Effector memory CD4-positive, alpha-beta T cell (primary cell): Measurements from ENCODE around the gene PPIG.

Experiments
- DNase-seq, 3 donors: peaks; one replicate each; pipeline ENCODE4 v3.0.0-alpha.2; 2020
- H3K27ac ChIP-seq: 2 replicates; pipeline ENCODE4 v1.7.0; 2013; ENCODE audit warnings: mild to moderate bottlenecking, low read length, moderate library complexity; ENCODE audit not compliant: insufficient read depth, poor library complexity, severe bottlenecking
- H3K27me3 ChIP-seq: replicated peaks from 2 replicates; pipeline ENCODE4 v1.7.0; 2013; ENCODE audit warnings: mild to moderate bottlenecking, low read length; ENCODE audit not compliant: insufficient read depth, control insufficient read depth, poor library complexity, severe bottlenecking
- H3K36me3 ChIP-seq: 2 replicates; pipeline ENCODE4 v1.7.0; 2013; ENCODE audit warnings: mild to moderate bottlenecking, low read length, moderate library complexity; ENCODE audit not compliant: control insufficient read depth, insufficient read depth
- H3K4me1 ChIP-seq: 2 replicates; pipeline ENCODE4 v1.7.0; 2013; ENCODE audit warnings: low read length, mild to moderate bottlenecking; ENCODE audit not compliant: control insufficient read depth, insufficient read depth, poor library complexity, severe bottlenecking
- H3K4me3 ChIP-seq: 2 replicates; pipeline ENCODE4 v1.7.0; 2013; ENCODE audit warnings: low read length, low read depth, mild to moderate bottlenecking; ENCODE audit not compliant: insufficient read depth, poor library complexity, severe bottlenecking
- H3K9me3 ChIP-seq: 2 replicates; pipeline ENCODE4 v1.7.0; 2013; ENCODE audit warnings: mild to moderate bottlenecking, low read length, moderate library complexity; ENCODE audit not compliant: control insufficient read depth

PPIG gene

DNA sequence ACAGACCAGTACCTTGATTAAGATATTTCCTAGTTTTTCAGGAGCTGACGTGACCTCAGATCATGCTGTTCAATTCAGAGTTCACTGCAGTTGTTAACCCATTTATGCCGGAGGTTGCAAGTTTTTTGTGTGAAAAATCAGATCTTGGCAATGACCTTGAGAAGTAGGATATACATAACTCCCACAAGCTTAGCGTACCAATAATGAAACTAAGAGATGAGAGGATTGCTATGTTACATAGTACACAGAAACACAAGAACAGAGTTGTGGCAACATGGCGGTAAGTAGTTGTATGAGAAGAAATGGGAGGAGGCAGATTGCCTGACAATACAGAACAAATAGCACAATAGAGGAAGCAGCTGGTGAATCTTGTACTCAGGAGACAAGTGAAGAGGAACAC is 39.1 kb downstream of the PPIG start:
- H3K36me3 ChIP-seq = peaks cover 14% of the 10 kb centered on the region
- H3K27ac ChIP-seq = no peak overlapping the region
- no peaks in the 10 kb centered on the region for H3K27me3 ChIP-seq
- no peaks in the 10 kb centered on the region for H3K9me3 ChIP-seq
- no peak for DNase-seq
- H3K4me3 ChIP-seq = no peak overlapping the region
- no peaks in the 10 kb centered on the region for H3K4me1 ChIP-seq

DNA sequence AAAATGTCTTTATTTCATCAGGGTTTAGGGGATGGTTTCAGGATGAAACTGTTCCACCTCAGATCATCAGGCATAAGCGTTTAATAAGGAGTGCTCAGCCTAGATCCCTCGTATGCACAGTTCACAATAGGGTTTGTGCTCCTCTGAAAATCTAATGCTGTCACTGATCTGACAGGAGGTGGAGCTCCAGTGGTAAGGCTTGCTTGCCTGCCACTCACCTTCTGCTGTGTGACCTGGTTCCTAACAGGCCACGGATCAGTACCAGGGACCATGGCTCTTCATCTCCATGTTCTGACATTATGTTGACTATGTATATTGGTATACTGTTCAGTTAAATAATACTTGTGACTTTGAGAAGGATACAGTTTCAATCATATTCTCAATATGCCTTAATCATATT is 41.6 kb downstream of the PPIG start:
- Histone ChIP-seq H3K9me3 (no peaks in the 10 kb centered on the region), H3K27me3 (no peaks in the 10 kb centered on the region), H3K27ac (no peak overlapping the region), H3K4me3 (no peak overlapping the region), H3K36me3 (peaks cover 26% of the 10 kb centered on the region), H3K4me1 (no peaks in the 10 kb centered on the region)
- no peak for DNase-seq

DNA sequence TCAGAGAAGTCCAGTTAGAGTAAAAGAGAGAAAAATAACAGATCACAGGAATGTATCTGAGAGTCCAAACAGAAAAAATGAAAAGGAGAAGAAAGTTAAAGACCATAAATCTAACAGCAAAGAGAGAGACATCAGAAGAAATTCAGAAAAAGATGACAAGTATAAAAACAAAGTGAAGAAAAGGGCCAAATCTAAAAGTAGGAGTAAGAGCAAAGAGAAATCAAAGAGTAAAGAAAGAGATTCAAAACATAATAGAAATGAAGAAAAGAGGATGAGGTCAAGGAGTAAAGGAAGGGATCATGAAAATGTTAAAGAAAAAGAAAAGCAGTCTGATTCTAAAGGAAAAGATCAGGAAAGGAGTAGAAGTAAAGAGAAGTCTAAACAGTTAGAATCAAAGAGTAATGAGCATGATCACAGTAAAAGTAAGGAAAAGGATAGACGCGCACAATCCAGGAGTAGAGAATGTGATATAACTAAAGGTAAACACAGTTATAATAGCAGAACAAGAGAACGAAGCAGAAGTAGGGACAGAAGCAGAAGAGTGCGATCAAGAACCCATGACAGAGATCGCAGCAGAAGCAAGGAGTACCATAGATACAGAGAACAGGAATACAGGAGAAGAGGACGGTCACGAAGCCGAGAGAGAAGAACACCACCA is 52.4 kb downstream of the PPIG start:
- no peaks in the 10 kb centered on the region for H3K9me3 ChIP-seq
- no peak overlapping the region for H3K27ac ChIP-seq
- DNase-seq = no peak
- peaks cover 45% of the 10 kb centered on the region for H3K36me3 ChIP-seq
- no peaks in the 10 kb centered on the region for H3K4me1 ChIP-seq
- H3K27me3 ChIP-seq = no peaks in the 10 kb centered on the region
- H3K4me3 ChIP-seq = no peak overlapping the region

DNA sequence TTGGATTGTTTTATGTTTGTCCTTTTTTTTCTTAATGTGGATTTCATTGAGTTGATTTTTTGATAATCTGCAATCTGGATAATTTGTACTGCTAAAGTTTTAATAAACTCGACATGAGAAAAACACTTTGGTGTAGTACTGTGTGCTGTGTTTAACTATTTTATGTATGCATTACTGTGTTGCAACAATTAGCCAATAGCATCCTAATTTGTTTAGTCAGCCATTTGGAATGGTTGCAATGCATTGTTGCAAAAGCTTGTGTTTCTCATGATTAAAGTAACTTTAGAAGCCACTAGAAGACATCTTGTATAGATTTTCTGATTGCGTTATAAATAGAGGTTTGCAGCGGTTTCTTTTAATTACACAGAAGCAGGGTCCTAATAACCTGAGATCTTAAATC is 53.5 kb downstream of the PPIG start:
- no peak for DNase-seq
- Histone ChIP-seq H3K4me1 (no peaks in the 10 kb centered on the region), H3K27ac (no peak overlapping the region), H3K27me3 (no peaks in the 10 kb centered on the region), H3K36me3 (peaks cover 39% of the 10 kb centered on the region), H3K9me3 (no peaks in the 10 kb centered on the region), H3K4me3 (no peak overlapping the region)

- H3K27me3 ChIP-seq = no peaks in the 10 kb centered on the region
- no peaks in the 10 kb centered on the region for H3K4me1 ChIP-seq
- DNase-seq = no peak
- H3K9me3 ChIP-seq = no peaks in the 10 kb centered on the region
- H3K27ac ChIP-seq = no peak overlapping the region
- H3K36me3 ChIP-seq = peaks cover 24% of the 10 kb centered on the region
- no peak overlapping the region for H3K4me3 ChIP-seq
Measured at GRCh38 chr2:169640104-169640503, 56.0 kb downstream of the PPIG start.

DNA sequence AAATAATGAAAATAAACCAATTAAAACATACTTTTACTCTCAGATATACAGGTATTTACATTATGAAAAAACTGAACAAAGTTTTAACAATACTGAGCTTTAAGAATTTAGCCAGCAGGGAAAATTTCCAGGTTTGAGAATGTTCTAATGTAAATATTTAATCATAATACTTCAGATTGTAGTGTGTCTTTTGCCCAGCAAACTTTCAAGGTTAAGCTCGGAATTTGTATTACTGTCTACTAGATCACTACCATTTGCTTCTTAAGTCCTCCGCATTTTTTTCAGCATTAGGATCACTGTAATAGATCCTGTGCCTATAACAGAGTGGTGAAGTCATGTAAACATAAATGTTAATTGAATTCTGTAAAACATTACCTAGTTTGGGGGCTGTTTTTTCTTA is 57.3 kb downstream of the PPIG start:
- Histone ChIP-seq H3K4me1 (no peaks in the 10 kb centered on the region), H3K9me3 (no peaks in the 10 kb centered on the region), H3K36me3 (peaks cover 12% of the 10 kb centered on the region), H3K4me3 (no peak overlapping the region), H3K27ac (no peak overlapping the region), H3K27me3 (no peaks in the 10 kb centered on the region)
- no peak for DNase-seq

DNA sequence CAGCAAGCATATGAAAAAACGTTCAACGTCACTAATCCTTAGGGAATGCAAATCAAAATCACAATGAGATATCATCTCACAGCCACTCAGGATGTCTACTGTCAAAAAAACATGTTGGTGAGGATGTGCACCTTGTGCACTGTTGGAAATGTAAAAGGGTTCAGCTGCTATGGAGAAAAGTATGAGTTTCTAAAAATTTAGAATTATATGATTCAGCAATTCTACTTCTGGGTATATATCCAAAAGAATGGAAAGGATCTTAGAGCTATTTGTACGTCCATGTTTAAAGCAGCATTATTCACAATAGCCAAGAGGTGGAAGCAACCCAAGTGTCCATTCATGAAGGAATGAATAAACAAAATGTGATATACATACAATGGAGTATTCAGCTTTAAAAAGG is 60.0 kb downstream of the PPIG start:
- Histone ChIP-seq H3K27me3 (no peaks in the 10 kb centered on the region), H3K4me3 (no peak overlapping the region), H3K4me1 (no peaks in the 10 kb centered on the region), H3K9me3 (no peaks in the 10 kb centered on the region), H3K27ac (no peak overlapping the region), H3K36me3 (no peaks in the 10 kb centered on the region)
- no peak for DNase-seq

DNA sequence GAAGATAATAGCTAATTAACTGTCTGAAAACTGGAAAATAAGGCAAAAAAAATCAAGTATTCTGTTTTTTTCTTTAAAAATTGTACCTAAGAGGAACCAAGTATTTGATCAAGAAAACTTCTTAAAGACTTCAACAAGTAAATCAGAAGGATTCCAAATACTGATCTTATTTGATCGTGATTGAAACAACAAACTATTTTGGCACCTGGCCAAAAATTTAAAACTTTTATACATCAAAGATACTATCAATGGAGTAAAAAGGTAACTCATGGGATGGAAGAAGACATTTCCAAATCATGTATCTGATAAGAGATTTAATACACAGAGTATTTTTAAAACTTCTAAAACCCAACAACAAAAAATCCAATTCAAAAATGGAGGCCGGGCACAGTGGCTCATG is 63.3 kb downstream of the PPIG start:
- no peak overlapping the region for H3K4me3 ChIP-seq
- H3K27ac ChIP-seq = no peak overlapping the region
- H3K4me1 ChIP-seq = no peaks in the 10 kb centered on the region
- no peaks in the 10 kb centered on the region for H3K9me3 ChIP-seq
- DNase-seq = no peak
- H3K36me3 ChIP-seq = no peaks in the 10 kb centered on the region
- H3K27me3 ChIP-seq = no peaks in the 10 kb centered on the region

DNA sequence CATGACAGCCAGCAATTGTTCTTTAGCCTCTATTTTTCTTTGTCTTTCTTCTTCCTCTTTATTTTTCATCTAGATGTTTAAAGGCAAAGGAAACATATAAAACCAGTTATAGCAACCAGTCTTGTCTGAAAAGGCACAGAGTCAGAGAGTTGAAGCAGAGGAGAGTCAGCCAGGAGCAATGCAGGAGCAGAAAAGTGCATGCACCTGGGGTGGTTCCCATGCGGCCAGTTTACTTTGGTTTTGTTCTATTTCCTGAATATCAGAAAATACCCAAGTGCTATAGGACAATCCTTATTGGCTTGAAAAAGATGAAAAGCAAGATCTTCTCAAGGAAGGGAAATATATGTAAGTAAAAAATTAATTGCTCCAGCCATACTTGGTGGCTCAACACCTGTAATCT is 65.1 kb downstream of the PPIG start:
- Histone ChIP-seq H3K4me1 (no peaks in the 10 kb centered on the region), H3K4me3 (no peak overlapping the region), H3K36me3 (no peaks in the 10 kb centered on the region), H3K27ac (no peak overlapping the region), H3K27me3 (no peaks in the 10 kb centered on the region), H3K9me3 (no peaks in the 10 kb centered on the region)
- DNase-seq = no peak

- DNase-seq = no peak
- no peak overlapping the region for H3K27ac ChIP-seq
- no peaks in the 10 kb centered on the region for H3K27me3 ChIP-seq
- no peaks in the 10 kb centered on the region for H3K36me3 ChIP-seq
- H3K9me3 ChIP-seq = no peaks in the 10 kb centered on the region
- H3K4me3 ChIP-seq = no peak overlapping the region
- no peaks in the 10 kb centered on the region for H3K4me1 ChIP-seq
Measured at GRCh38 chr2:169653636-169654035, 69.5 kb downstream of the PPIG start.
